SIG-M5 treated with dmso at 0.1 percent for 504 hours (cell line): ENCODE measurements around the gene ASAP2.

Source experiments
- DNase-seq: peaks from one replicate; lab custom pipeline; 2025; ENCODE audit not compliant: unreplicated experiment; lab: John Stamatoyannopoulos, UW

The ASAP2 gene

DNA sequence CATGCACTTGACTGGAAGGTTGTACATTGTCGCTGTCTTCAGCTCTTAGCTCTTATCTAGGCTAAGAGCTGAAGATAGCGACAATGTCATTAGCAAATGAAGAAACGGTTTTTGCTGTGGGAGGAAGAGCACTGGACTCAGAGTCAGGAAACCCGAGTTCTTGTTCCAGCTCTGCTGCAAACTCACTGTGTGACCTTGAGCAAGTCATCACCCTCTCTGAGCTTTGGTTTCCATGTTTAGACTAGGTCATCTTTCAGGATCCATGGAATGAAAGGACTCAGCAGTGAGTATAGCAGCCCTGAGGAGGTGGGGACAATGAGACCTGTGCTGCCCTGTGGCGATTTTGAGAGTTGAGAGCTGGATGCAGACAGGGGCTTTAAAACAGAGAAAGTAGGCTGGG is 85.3 kb downstream of the ASAP2 start:
- no peak for DNase-seq

DNA sequence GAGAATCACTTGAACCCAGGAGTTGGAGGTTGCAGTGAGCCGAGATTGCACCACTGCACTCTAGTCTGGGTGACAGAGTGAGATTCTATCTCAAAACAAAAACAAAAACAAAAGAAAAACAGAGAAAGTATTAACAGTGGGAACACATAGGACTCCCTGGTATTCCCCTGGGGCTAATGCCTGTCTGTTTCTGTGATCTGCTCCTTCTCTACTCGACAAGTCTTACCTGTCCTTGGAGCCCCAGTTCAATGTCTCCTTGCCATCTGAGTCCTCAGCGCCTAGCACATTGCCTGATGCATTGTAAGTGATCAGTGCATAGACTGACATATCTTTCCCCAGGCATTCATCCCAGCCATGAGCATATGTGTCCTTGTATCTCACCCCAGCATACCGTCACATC is 85.8 kb downstream of the ASAP2 start:
- no peak for DNase-seq

DNA sequence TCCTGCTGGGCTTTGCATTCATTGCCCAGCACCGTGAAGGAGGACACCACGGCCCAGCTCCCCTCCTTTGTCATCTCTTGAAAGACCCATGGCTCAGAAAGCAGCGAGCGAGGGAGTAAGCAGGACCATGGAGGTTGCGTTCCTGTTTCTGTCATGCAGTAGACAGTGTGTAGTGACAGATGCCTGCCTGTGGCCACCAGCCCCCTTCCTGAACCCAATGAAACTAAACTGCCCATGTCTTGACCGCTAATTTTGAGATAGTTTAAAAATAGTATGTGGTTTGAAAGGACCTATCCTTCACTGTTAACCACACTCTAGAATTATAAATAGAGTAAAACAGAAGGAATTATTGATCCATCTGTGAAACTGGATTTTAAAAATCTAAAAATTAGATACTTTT is 88.2 kb downstream of the ASAP2 start:
- DNase-seq, result no peak

DNA sequence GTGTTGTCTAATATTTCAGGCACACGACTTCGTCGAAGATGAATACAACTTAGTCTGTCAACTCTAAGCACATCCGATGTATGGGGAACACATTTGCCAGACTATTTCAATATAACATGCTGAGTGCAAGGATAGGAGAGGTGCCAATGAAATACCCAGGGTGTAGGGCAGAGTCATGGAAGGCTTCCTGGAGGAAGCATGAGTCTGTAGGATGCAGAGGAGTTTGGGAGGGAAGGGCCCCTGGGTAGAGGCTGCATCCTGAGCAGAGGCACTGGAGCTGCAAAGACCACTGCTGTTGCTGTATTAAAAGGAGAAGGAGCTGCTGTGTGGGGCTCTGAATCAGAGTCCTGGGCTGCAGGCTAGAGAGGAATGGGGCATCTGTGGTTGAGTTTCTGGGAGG is 89.9 kb downstream of the ASAP2 start:
- no peak for DNase-seq

DNA sequence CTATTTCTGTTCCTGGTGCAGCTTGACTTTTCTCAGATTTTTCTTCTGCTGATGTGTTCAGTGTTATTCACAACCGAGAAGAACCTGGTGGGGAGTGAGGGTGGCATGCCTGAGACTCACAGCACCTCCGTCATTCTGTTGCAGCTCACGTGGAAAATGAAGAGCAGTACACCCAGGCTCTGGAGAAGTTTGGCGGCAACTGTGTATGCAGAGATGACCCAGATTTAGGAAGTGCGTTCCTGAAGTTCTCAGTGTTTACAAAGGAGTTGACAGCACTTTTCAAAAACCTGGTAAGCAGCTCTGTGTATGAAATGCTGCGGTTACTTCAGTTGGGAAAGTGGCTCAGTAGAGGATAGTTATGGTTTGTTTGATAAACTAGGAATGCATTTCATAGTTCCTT is 90.5 kb downstream of the ASAP2 start:
- DNase-seq, result no peak

DNA sequence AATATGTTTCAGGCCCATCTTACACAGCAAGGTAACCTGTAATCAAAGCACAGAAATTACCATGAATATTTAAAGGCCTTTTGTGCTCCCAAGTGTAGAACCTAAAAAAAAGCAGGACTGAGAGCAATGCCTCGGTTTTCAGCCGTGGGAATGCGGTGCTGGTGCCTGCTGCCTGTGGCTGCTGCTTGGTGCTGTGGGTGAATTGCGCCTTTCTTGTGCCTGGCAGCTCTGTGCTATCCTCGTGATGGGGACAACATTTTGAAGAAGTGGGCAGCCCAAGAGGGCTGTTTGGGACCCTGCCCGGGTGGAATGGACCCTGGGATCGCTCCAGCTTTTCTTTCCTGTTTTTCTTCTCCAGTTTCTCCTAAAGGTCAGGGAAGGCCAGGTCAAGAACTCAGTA is 91.2 kb downstream of the ASAP2 start:
- no peak for DNase-seq

DNA sequence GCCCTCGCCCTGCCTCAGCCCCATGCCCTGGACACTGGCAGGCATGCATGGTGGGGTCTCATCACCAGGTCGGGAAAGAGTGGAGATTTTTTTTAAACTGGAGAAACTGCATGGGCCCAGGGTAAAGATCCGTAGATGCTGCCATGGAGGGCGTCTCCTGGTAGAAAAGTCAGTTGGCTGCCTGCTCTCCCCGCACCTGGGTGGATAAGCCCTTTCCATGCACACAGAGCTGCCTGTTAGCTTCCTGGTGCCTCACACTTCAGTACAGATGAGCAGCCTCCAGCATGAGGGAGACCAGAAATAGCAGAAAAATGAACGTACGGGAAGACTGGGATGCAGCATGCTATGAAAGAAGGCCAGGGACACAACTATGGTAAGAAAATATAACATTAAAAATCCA is 92.0 kb downstream of the ASAP2 start:
- DNase-seq, result no peak

DNA sequence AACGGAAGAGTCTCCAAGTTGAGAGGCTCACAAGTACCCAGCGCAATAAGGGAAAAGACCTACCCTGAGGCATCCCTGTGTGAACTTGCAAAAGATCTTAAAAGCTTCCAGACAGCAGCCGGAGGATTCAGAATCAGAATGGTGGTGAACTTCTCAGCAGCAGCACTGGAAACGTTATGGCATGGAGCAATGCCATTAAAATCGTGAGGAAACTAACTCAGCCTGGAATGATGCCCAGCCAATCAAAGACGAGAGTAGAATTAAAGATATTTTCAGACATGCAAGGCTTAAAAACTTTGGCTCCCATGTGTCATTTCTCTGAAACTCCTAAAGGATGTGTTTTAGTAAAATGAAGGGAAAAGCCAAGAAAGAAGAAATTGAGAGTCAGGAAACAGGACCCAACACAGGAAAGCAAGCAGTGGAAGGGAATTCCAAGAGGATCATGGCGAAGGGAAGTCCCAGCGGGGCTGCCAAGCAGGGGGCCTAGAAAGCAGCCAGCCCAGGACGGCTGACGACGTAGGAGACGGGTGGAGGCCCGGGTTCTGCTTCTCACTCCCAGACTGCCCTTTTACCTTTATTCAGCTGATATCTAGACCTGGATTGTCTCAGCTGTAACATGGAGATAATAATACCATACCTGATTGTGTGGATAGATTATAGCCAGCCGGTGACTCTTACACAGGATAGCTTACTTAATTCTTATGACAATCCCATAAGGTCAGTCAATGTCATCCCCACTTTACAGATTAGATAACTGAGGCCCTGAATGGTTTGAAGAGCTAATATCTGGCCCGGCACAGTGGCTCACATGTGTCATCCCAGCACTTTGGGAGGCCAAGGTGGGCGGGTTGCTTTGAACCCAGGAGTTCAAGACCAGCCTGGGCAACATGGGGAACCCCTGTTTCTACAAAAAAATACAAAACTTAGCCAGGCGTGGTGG is 92.8 kb downstream of the ASAP2 start:
- no peak for DNase-seq

DNA sequence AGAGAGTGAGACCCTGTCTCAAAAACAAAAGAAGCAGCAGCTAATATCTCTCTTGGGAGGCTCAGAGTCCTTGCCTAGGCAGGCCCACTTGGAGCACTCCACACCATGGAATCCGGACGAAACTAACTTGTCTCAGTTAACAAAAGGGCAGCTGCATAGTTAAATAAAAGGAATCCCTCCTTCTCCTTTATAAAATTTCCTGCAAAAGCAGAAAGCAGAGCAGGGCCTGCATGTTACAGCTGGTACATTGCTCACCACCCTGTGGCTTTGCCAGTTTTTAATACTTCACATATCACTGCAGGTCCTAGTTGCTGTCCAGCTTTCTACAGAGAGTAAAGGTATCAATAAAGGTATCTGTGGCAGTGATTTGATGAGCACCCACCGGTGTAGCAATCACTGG is 93.6 kb downstream of the ASAP2 start:
- DNase-seq, result no peak

DNA sequence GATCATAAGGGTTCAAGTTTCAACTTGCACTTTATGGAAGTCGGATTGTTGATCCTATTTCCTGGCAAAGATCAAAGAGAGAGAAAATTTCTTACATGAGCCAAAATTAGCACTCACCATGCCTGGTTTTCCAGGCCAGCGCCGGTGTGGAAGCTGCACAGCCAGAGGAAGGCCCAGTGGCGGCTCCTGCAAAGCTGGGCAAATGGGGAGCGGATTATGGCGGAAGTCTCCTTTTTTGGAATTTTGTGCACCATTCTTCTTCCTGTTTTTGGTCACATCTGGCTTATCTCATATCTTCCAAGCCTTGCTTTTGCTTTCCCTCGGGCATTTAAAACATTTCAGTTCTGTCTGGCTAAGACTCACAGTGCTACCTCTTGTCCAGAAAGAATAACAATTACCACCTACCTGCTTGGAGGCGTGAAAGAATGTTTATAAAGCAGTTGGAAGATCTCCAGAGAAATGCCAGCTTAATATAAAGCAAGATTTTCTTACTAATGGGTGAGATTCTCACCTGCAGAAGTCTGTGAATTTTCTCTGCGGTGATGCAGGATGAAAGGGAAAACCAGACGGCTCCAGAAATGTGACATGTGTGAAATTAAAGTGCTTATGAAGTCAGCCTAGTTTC is 94.3 kb downstream of the ASAP2 start:
- DNase-seq, result no peak

DNA sequence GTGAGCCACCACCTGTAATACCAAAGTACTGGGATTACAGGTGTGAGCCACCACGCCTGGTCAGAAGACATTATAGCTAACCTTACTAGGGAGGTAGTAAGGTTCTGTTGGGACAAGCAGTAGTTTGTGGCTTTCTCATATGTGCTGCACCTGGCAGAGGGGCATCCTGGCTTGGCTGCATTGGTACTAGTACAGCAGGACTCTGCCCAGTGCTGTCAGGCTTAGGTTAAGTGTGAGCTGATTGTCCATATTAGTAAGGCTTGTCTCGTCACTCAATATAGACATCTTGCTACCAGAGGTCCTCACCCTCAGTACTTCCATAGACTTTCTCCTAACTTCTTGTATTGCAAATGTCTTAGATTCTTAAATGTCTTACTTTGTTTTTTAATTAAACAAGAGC is 96.1 kb downstream of the ASAP2 start:
- DNase-seq, result no peak

DNA sequence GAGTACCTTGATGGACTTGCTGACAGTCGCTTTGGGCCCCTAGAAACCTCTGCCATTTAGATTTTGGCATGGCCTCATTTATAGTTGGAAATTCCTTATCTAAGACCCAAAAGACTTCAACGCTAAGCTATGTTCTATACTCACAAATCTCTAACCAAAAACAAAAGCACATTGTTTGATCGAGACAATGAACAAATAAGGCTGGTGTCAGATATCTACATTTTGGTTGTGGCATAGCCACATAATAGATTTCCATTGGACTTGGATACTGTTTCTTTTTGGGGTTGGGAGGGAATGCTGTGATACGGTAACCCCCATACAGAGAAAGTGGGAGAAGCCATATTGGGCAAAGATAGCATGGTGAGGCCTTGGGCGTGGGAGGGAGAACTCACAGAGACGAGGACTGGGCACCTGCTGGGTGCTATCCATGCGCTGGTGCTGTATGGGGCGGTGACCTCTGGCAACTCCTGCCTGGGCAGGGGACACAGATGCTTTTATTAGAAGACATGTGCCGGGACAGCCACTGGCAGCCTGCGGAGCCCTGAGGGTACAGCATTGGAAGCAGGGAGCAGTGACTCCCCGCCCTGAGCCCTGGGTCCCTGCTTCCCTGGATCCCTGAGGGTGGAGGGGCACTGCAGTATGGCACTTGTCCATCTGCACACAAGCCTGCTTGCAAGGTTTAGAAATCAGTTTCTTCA is 97.1 kb downstream of the ASAP2 start:
- DNase-seq, result no peak

DNA sequence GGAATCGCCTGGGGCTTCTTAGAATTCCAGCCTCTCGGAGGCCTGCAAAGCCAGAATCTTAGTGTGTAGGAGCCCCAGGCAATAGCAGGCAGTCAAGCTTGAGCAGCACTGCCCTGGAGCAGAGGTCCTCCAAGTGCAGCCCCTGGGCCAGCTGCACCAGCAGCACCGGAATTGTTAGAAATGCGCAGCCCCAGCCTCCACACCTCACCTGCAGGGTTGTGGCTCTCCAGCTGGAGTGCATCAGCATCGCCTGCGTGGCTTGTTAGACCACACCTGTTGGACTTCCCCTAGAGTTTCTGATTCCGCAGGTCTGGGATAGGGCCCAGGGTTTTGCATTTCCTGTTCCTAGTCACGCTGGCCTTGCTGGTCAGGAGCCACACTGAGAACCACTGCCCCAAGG is 100.3 kb downstream of the ASAP2 start:
- DNase-seq, result no peak

DNA sequence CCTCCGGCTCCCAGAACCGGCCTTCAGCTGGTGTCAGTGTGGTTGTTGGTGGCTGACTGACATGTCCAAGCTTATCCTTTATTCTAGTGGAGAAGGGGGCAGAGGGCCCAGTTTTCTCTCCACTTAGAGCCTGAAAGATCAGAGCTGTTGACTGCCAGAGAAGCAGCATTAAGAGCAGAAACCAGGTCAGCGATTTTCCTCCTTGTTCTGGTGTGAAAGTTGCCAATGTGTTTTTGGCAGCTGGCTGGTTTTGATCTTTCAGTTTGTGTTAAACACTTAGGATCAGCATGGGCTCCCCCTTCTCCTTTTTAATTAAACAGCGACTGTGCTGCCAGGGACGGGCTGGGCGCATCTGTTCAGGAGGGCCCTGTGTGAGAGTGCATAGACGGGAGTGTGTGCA is 100.9 kb downstream of the ASAP2 start:
- DNase-seq, result no peak

DNA sequence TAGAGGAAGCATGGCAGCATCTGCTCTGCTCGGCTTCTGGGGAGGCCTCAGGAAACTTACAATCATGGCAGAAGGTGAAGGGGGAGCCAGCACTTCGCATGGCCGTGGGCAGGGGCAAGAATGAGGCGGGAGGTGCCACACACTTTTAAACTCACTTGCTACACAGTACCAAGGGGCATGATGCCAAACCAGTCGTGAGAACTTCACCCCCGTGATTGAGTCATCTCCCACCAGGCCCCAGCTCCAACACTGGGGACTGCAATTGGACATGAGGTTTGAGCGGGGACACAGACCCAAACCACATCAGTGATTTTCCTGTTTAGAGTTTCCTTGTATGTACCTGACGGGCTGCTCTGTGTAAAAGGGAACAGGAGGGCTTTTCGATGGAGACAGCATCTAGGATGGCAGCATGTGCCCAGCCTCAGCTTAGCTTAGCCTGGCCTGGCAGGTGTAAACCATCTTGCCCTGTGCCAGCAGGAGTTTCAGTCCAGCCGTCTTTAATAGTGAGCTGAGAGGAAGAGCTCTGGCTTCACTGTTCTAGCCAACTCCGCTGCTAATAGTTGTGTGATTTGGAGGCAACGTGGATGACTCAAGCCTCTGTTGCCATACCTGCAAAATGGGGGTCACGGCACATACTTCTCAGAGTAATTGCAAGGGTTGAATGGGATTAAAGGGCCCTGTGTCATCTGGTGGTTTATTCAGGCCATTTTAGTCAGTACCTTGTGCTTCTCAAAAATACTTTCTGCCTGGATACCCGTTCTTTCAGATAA is 101.8 kb downstream of the ASAP2 start:
- no peak for DNase-seq

DNA sequence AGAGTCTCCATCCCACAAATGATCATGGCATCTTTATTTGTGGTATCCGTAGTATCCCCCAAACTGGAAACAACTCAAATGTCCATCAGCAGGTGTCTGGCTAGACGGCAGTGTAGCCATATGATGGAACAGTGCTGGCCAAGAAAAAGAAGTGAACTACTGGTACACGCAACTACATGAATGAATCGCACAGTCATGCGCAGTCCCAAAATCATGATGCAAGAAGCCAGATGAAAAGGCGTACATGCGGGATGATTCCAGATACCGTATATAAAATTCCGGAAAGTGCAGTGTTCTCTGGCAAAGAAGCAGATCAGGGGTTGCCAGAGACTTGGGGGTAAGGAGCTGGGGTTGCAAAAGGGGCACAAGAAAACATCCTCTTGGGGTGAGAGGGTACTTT is 102.5 kb downstream of the ASAP2 start:
- no peak for DNase-seq

DNA sequence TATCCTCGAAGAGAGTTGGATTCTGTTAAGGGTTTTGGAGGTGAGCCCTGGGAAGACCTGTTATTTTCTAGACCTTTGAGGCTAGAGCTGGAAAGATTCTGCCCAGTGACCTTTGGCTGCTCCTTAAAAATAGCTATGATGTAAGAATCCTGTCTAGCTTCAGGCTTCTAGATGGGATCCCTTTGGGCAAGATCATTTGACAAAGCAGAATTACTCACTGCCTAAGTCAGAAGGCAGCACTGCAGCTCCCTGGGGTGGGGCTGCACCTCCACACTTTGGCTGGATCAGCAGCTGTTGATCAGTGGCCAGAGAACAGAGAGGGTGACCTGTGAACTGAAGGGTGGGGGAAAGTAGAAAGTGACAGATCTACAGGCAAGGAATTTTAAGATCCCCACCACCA is 103.8 kb downstream of the ASAP2 start:
- peak; percentile 34 for DNase-seq

DNA sequence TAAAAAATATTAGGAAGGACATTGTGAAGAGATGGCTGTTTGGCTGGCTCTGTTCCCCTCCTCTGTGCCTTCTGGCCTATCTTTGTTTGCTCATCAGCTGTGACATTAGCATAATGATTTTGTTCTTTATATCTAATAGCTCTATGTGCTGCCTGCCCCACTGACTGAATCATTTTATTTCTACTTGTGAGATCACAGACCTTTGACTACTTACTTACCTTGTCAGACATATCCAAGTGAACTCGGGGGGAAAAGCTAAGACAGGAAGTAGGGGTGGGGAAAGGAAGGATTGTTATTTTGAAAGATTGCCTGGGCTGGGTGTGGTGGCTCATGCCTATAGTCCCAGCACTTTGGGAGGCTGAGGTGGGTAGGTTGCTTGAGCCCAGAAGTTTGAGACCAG is 104.2 kb downstream of the ASAP2 start:
- no peak for DNase-seq

DNA sequence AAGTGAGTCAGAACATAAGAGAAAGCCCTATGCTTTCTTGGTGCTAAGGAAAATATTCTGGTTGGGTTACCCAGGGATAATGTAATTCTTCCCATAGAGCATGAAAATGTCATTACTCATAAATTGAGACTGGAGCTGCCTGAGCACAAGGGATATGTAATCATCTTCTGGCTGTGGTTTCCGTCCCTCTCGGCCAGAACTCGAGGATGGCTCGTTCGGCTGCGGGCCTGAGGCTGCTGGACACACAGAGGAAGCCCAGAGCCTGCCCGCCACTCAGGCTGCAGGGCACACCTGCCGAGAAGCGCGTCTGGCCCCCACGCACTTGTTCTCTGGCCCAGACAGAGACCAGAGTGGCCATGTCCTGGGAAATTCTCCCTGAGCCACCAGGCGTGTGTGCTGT is 104.9 kb downstream of the ASAP2 start:
- DNase-seq, result no peak

DNA sequence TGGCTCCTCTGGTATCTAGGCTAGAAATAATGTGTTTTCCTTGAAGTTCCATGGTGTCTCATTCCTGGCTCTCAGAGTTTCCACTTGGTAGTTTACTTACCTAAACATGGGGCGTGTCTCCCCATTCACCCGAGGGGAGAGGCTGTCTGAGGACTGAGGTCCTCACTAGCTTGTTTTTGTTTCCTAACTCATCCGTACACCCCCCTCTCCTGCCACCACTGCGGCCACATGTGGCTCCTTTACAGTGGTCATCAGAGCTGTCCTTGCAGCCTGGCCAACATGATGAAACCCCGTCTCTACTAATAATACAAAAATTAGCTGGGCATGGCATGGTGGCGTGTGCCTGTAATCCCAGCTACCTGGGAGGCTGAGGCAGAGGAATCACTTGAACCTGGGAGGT is 106.0 kb downstream of the ASAP2 start:
- no peak for DNase-seq

DNA sequence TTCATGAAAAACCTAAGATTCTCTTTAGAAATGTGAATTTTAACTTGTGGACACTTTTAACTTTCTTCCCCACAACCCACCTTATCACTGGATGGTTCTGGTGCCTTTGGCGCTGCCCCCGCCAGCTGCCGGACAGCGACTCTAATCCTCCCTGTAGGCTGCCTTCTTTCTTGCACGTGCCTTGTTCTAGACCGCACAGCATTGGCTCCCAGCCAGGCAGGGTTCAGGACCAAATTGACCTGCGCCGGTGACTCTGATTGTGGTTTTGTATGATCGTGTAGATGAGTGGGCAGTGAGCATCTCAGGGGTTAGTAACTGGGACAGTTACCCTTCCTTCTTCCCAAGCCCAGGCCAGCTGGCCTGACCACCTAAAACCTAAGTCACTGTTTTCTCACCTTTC is 106.8 kb downstream of the ASAP2 start:
- no peak for DNase-seq
